SK-N-SH (cell line): ENCODE results near the gene GRIK3.

Experiments
- MEF2A ChIP-seq: IDR thresholded peaks from 2 replicates; pipeline ENCODE4 v1.4.0; 2012; ENCODE audit warnings: low read depth, borderline replicate concordance
- TAF1 ChIP-seq: IDR thresholded peaks from 2 replicates; pipeline ENCODE4 v1.6.1; 2012; ENCODE audit warnings: low read depth, mild to moderate bottlenecking, low read length, moderate library complexity, borderline replicate concordance

DNA sequence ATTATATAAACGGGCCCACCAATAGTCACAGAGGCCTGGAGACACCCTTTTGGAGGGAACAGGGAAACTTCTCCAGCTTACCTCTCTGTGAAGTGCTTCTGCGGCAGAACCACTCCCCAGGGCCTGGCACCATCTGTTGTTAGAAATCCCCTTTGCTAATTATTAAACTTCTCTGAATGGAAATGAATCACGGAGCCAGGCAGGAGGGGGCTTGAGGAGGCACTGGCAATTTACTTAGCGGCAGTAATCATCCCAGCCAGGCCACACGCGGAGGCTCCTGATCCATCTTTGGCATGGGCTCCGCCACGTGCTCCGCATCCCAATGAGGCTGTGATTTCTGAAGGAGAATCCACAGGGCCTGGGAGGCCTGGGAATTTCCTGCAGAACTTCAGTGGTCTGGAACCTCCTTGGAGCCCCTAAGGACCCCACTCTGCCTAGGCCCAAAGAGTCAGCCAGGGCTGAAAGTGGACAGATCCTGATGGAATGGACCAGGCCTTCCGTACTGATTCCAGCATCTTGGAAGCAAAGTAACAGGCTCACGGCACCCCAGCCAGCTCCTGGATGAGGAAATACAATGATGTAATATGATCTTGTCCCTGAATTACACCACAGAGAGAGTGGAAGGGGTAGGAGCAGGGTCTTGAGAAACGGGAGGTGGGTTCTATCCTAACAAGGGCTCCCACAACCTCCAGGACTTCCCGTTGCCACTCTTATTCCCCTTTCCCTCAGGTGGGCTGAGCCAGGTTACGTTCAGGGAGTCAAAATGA lies 62.3 kb downstream of the GRIK3 start:
- no peak for TF ChIP-seq TAF1
- no peak for TF ChIP-seq MEF2A
